Suprapubic skin (tissue), 4 donors: ENCODE results near the gene CMKLR1. TPM values are rescaled to one million over a fixed set of nuclear protein-coding genes. Genes with fewer than 3 reads are reported as not detected.

Source experiments
- DNase-seq, 2 donors: peaks; one replicate each; pipeline ENCODE4 v3.0.0-alpha.2; 2019; ENCODE audit warnings: low spot score in 2 of 2
- H3K27ac ChIP-seq: fragments of 200-600 bp; sonication (generic); one replicate; pipeline ENCODE4 v1.5.1; 2019
- H3K27me3 ChIP-seq: fragments of 200-600 bp; sonication (generic); one replicate; pipeline ENCODE4 v1.5.1; 2019
- H3K36me3 ChIP-seq: fragments of 200-600 bp; sonication (generic); one replicate; pipeline ENCODE4 v1.5.1; 2019
- H3K4me1 ChIP-seq: fragments of 200-600 bp; sonication (generic); one replicate; pipeline ENCODE4 v1.5.1; 2019
- H3K4me3 ChIP-seq: fragments of 200-600 bp; sonication (generic); one replicate; pipeline ENCODE4 v1.5.1; 2019; ENCODE audit warnings: mild to moderate bottlenecking
- H3K9me3 ChIP-seq: fragments of 200-600 bp; sonication (generic); one replicate; pipeline ENCODE4 v1.5.1; 2019
- EP300 ChIP-seq: sonication (generic); formaldehyde crosslinking; IDR thresholded peaks from one replicate; pipeline ENCODE4 v1.6.1; 2017; ENCODE audit warnings: antibody characterized with exemption
- POLR2A ChIP-seq, 2 donors: fragments of 450-650 bp; IDR thresholded peaks; one replicate each; pipeline ENCODE4 v1.6.1; 2017; ENCODE audit warnings: antibody characterized with exemption in 2 of 2, mild to moderate bottlenecking in 2 of 2, moderate library complexity in 2 of 2
- POLR2AphosphoS5 ChIP-seq, 3 donors: sonication (generic); formaldehyde crosslinking; IDR thresholded peaks; one replicate each; pipeline ENCODE4 v1.6.1; 2017; ENCODE audit warnings: antibody characterized with exemption in 3 of 3
- WGBS: methylation state at CpG from one replicate; pipeline ENCODE4 v1.1.5; 2018; 5-methylcytosine and 5-hydroxymethylcytosine counted together
- total RNA-seq, 4 donors: library from RNA; depleted of rRNA; stranded (reverse); fragments of >200 nt; gene quantifications; one replicate each; pipeline ENCODE4 v1.1.0, GENCODE V29; 2016
- TF ChIP-seq, protein P1 (sequence below), 2 donors: fragments of 200-600 bp in 1 of 2; fragments of 450-650 bp in 1 of 2; sonication (generic) in 1 of 2; IDR thresholded peaks; one replicate each; pipeline ENCODE4 v1.5.1; 2016 to 2019; ENCODE audit warnings: antibody characterized with exemption in 2 of 2, mild to moderate bottlenecking in 1 of 2, moderate library complexity in 1 of 2

CMKLR1 gene
- total RNA-seq, 4 donors from 2014 or later: 2.1 to 5.2 (median 3.4) TPM

DNA sequence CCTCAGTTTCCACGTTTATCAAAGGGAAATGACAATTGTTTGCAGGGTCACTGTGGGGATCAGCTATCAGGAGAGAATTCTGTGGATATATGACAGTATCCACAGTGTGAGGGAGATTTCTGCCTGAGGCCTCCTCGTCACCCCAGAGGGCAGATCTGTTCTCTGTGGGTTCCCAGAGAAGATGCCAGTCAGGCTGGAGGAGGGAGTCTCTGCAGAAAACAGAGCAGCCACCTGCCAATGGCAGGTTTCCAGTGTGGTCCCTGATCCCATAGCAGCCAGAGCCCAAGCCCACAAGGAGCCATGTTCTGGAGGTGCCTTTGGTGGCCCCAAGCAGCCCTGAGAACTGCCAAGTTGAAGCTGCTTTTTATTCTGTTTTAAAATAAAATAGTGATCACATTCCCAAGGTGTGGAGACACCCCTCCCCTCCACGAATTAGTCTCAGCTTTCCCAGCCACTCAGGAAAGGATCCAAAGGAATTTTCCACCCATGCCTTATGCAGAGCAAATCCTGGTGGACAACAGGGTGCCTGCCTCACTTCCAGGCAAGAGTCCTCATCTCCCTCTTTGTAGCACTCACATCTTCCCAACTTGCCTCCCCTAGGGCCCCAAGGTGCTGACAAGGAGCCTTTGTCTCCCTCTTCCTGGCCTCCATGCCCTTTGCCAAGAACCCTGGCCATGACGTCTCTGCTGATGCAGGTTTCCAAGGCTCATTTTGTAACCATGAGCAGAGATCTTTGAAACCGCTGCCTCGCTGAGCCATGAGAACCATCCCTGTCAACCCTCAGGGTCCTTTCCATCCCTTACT lies 20.4 kb downstream of the CMKLR1 start:
- Histone ChIP-seq H3K36me3 (no peaks in the 10 kb centered on the region), H3K4me1 (peaks cover 5% of the 10 kb centered on the region), H3K27ac (no peak overlapping the region), H3K4me3 (no peak overlapping the region), H3K9me3 (no peaks in the 10 kb centered on the region), H3K27me3 (peaks cover 7% of the 10 kb centered on the region)
- 76% methylated on average over 6 of the region's 6 CpGs for WGBS
- DNase-seq: no peak
- no peak for TF ChIP-seq POLR2A (IDR thresholded peaks at IDR 0.05)
- TF ChIP-seq POLR2AphosphoS5 (IDR thresholded peaks at IDR 0.05): no peak
- no peak for TF ChIP-seq EP300
- TF ChIP-seq, protein P1, sequence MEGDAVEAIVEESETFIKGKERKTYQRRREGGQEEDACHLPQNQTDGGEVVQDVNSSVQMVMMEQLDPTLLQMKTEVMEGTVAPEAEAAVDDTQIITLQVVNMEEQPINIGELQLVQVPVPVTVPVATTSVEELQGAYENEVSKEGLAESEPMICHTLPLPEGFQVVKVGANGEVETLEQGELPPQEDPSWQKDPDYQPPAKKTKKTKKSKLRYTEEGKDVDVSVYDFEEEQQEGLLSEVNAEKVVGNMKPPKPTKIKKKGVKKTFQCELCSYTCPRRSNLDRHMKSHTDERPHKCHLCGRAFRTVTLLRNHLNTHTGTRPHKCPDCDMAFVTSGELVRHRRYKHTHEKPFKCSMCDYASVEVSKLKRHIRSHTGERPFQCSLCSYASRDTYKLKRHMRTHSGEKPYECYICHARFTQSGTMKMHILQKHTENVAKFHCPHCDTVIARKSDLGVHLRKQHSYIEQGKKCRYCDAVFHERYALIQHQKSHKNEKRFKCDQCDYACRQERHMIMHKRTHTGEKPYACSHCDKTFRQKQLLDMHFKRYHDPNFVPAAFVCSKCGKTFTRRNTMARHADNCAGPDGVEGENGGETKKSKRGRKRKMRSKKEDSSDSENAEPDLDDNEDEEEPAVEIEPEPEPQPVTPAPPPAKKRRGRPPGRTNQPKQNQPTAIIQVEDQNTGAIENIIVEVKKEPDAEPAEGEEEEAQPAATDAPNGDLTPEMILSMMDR (IDR thresholded peaks at IDR 0.05): no peak

DNA sequence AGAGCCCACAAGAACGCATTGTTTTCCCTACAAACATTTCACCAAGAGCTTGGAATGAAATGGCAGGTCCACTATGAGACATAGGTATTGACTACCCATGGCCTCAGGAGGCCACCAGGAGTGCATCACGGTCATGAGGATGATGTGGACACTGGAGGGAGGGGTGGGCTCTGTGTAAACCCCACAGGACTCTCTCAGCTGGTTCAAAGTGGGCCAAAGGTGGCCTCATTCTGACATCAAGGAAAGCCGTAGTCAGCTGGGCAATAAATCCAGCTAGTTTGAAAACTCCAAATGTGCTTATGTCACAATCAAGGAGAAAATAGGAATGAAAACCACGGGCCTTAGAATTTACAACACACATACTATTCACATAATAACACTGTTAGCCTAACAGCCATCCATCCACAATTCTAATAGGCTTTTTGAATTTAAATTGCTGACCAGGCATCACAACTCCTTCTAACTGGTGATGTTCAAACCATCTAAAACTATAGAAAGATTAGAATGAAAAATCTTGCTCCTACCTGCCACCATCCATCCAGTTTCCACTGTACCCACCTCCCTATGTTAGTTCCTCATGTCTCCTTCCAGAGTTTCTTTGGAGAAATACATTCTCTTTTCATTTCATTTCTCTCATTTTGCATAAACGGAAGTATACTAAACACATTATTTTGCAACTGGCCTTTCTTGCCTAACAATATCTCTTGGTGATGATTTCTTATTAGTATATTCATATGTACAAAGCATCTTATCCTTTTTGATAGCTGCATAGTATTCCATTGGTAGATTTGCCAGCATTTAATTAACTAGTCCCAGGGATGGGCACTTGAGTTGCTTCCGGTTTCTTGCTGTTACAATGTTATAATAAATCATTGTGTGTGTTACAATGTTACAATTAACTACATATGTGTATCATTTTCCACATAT lies 21.5 kb downstream of the CMKLR1 start:
- H3K27ac ChIP-seq: no peak overlapping the region
- no peak for DNase-seq
- peaks cover 5% of the 10 kb centered on the region for H3K27me3 ChIP-seq
- H3K4me1 ChIP-seq: peaks cover 16% of the 10 kb centered on the region
- H3K9me3 ChIP-seq: no peaks in the 10 kb centered on the region
- H3K4me3 ChIP-seq: no peak overlapping the region
- no peaks in the 10 kb centered on the region for H3K36me3 ChIP-seq
- WGBS: 81% methylated on average over 6 of the region's 6 CpGs
- TF ChIP-seq POLR2A (IDR thresholded peaks at IDR 0.05) (no peak), EP300 (no peak), POLR2AphosphoS5 (IDR thresholded peaks at IDR 0.05) (no peak)
- TF ChIP-seq, protein P1 (IDR thresholded peaks at IDR 0.05): no peak

- Histone ChIP-seq H3K9me3 (no peaks in the 10 kb centered on the region), H3K4me1 (peaks cover 17% of the 10 kb centered on the region), H3K36me3 (no peaks in the 10 kb centered on the region), H3K27ac (no peak overlapping the region), H3K4me3 (no peak overlapping the region), H3K27me3 (peaks cover 5% of the 10 kb centered on the region)
- DNase-seq: no peak
- WGBS: 46% methylated on average over 12 of the region's 12 CpGs
- TF ChIP-seq EP300: no peak
- no peak for TF ChIP-seq POLR2A (IDR thresholded peaks at IDR 0.05)
- no peak for TF ChIP-seq POLR2AphosphoS5 (IDR thresholded peaks at IDR 0.05)
- TF ChIP-seq, protein P1 (IDR thresholded peaks at IDR 0.05): no peak
These were observed 22.7 kb downstream of the CMKLR1 start for GRCh38 chr12:108316176-108317086.

- Histone ChIP-seq H3K36me3 (no peaks in the 10 kb centered on the region), H3K9me3 (no peaks in the 10 kb centered on the region), H3K4me1 (peaks cover 17% of the 10 kb centered on the region), H3K27me3 (no peaks in the 10 kb centered on the region), H3K4me3 (no peak overlapping the region), H3K27ac (no peak overlapping the region)
- no peak for DNase-seq
- 88% methylated on average over 4 of the region's 4 CpGs for WGBS
- TF ChIP-seq EP300 (no peak), POLR2AphosphoS5 (IDR thresholded peaks at IDR 0.05) (no peak), POLR2A (IDR thresholded peaks at IDR 0.05) (no peak)
- TF ChIP-seq, protein P1 (IDR thresholded peaks at IDR 0.05): no peak
These were observed 23.5 kb downstream of the CMKLR1 start for GRCh38 chr12:108315486-108316105.
